Measurements from ENCODE around the gene POLR2E. TPM values are rescaled to one million over a fixed set of nuclear protein-coding genes. Genes with fewer than 3 reads are reported as not detected.
A peak's percentile ranks its signal among the peaks of the same experiment; 100 is the strongest.

Gene POLR2E
- total and polyA plus RNA-seq, 2 donors (not counting 1 experiment from before 2014, with no cell fraction given) = 103 to 121 TPM

DNA sequence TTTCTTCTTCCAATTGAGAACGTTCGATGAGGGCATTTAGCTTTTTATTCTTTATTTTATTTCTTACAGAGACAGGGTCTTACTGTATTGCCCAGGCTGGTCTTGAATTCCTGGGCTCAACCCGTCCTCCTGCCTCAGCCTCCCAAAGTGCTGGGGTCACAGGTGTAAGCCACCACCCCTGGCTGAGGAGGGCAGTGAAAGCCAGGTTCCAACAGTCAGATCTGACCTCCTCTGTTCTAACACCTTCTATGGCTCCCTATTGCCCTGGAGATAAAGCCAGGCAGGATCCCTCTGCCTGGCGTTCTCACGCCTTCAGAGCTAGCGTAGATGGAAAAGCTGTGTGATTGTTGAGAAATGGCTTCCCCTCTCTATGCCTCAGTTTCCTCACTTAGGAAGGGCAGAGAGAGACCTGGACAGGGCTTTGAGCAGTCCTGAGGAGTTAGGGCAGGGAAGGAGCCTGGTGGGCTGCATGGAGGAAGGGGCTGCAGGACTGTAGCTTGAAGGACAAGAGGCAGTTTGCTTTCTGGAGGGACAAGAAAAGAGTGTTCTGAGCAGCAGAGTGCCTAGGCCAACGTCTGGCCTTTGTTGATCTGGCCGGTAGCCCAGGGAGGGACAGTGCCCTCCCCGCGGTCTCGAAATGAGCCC is 22.7 kb downstream of the POLR2E start:
- Histone ChIP-seq H3K36me3 (replicated peaks in 1 of 2; ENCODE audit: control extremely low read depth in 1 of 2, control insufficient read depth in 1 of 2, extremely low read depth in 1 of 2, insufficient read depth in 2 of 2, low read length in 1 of 2) (peaks cover 0 to 72% of the 10 kb centered on the region in 2 experiments), H3K27ac (ENCODE audit: low read length in 2 of 2) (peak overlapping the region; percentile 22 to 47)
- WGBS (ENCODE audit: insufficient coverage) = 98% methylated on average over 11 of the region's 11 CpGs

More for the DNA sequence above, 22.7 kb downstream of the POLR2E start:
- Mint-ChIP-seq H3K27ac (peak overlapping the region; percentile 73), H3K4me3 (peak overlapping the region; percentile 43), H3K9me3 (ENCODE audit: insufficient read depth) (no peaks in the 10 kb centered on the region), H3K4me1 (peaks cover 53% of the 10 kb centered on the region), H3K27me3 (no peaks in the 10 kb centered on the region)
- intact Hi-C loops (cut with micrococcal nuclease) = no loop called here
- CTCF ChIA-PET = no interaction called here
- H3K27me3 ChIP-seq (replicated peaks in 1 of 4; ENCODE audit: control extremely low read depth in 1 of 4, control insufficient read depth in 3 of 4, insufficient read depth in 4 of 4, low read length in 3 of 4) = no peaks in the 10 kb centered on the region
- no peak overlapping the region for H3K9ac ChIP-seq (ENCODE audit: low read length)
- POLR2A ChIA-PET = interaction anchor here (0.6 to 0.7 kb wide), 2 partner anchors 26 to 126 kb away, joined by 4 to 9 read pairs; no protein-coding TSS in a partner anchor
- H3K4me2 ChIP-seq (replicated peaks; ENCODE audit: low read depth, low read length, poor library complexity, severe bottlenecking) = peak overlapping the region; percentile 90
- H3K79me2 ChIP-seq (ENCODE audit: control insufficient read depth, insufficient read depth, low read length) = peaks cover 83% of the 10 kb centered on the region
- no peak overlapping the region for H2AFZ ChIP-seq (ENCODE audit: insufficient read depth, low read depth, low read length, poor library complexity, severe bottlenecking)
- no peak for TF ChIP-seq EZH2 (IDR thresholded peaks at IDR 0.05; ENCODE audit: borderline replicate concordance, insufficient read depth, low read depth, low read length, poor library complexity, severe bottlenecking)
- TF ChIP-seq, protein P1, sequence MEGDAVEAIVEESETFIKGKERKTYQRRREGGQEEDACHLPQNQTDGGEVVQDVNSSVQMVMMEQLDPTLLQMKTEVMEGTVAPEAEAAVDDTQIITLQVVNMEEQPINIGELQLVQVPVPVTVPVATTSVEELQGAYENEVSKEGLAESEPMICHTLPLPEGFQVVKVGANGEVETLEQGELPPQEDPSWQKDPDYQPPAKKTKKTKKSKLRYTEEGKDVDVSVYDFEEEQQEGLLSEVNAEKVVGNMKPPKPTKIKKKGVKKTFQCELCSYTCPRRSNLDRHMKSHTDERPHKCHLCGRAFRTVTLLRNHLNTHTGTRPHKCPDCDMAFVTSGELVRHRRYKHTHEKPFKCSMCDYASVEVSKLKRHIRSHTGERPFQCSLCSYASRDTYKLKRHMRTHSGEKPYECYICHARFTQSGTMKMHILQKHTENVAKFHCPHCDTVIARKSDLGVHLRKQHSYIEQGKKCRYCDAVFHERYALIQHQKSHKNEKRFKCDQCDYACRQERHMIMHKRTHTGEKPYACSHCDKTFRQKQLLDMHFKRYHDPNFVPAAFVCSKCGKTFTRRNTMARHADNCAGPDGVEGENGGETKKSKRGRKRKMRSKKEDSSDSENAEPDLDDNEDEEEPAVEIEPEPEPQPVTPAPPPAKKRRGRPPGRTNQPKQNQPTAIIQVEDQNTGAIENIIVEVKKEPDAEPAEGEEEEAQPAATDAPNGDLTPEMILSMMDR (IDR thresholded peaks at IDR 0.05) = no peak
- H3K9me3 ChIP-seq (ENCODE audit: control extremely low read depth in 1 of 3, control insufficient read depth in 2 of 3, insufficient read depth in 1 of 3, low read length in 2 of 3) = no peaks in the 10 kb centered on the region
- H4K20me1 ChIP-seq (ENCODE audit: control insufficient read depth, insufficient read depth, low read length, poor library complexity, severe bottlenecking) = peaks cover 70% of the 10 kb centered on the region
- H3K4me3 ChIP-seq (ENCODE audit: control extremely low read depth in 1 of 5, extremely low read depth in 1 of 5, insufficient read depth in 1 of 5, low read depth in 2 of 5, low read length in 4 of 5) = no peak overlapping the region
- ATAC-seq (ENCODE audit: low read depth) = no peak
- H3K4me1 ChIP-seq (ENCODE audit: control insufficient read depth in 2 of 2, insufficient read depth in 2 of 2, low read length in 2 of 2) = peaks cover 70 to 88% of the 10 kb centered on the region in 2 donors
- no peak for DNase-seq

All from B cell (primary cell).